Aorta (tissue), 5 donors: ENCODE measurements around the gene EPHB1. TPM values are rescaled to one million over a fixed set of nuclear protein-coding genes. Genes with fewer than 3 reads are reported as not detected.
"Not testable (repeated sequence)": the region's sequence is repeated elsewhere in the genome, so short reads cannot be mapped to it uniquely, and the experiment has no call there.

Source experiments
- ATAC-seq: fragments of 200-7000 bp; cut with Tn5 transposase; one replicate; pipeline ENCODE4 v1.9.1; 2022; ENCODE audit warnings: moderate library complexity; ENCODE audit not compliant: low FRiP score
- DNase-seq, 2 donors: peaks; one replicate each; pipeline ENCODE4 v3.0.0-alpha.2; 2020
- H3K27ac ChIP-seq, 2 donors: one replicate each; pipeline ENCODE4 v1.5.1; 2013; ENCODE audit warnings: low read length in 2 of 2, mild to moderate bottlenecking in 2 of 2, moderate library complexity in 2 of 2, control low read depth in 1 of 2, inconsistent platforms in 1 of 2, low read depth in 1 of 2
- H3K27me3 ChIP-seq, 2 donors: one replicate each; pipeline ENCODE4 v1.6.1; 2013; ENCODE audit warnings: control low read depth in 1 of 2, low read length in 1 of 2, mild to moderate bottlenecking in 1 of 2, moderate library complexity in 1 of 2; ENCODE audit not compliant: insufficient read depth in 2 of 2, control insufficient read depth in 1 of 2
- H3K36me3 ChIP-seq, 2 donors: one replicate each; pipeline ENCODE4 v1.6.1; 2013; ENCODE audit warnings: control low read depth in 1 of 2, low read length in 1 of 2, mild to moderate bottlenecking in 1 of 2; ENCODE audit not compliant: insufficient read depth in 2 of 2, control insufficient read depth in 1 of 2
- H3K4me1 ChIP-seq, 2 donors: one replicate each; pipeline ENCODE4 v1.6.1; 2013; ENCODE audit warnings: low read length in 2 of 2, control low read depth in 1 of 2, mild to moderate bottlenecking in 1 of 2, moderate library complexity in 1 of 2; ENCODE audit not compliant: insufficient read depth in 2 of 2, control insufficient read depth in 1 of 2
- H3K4me3 ChIP-seq, 2 donors: one replicate each; pipeline ENCODE4 v1.5.1; 2013; ENCODE audit warnings: low read length in 2 of 2, control low read depth in 1 of 2, mild to moderate bottlenecking in 1 of 2
- H3K9me3 ChIP-seq: one replicate; pipeline ENCODE4 v1.6.1; 2013; ENCODE audit warnings: mild to moderate bottlenecking, low read length; ENCODE audit not compliant: control insufficient read depth
- WGBS, 2 donors: extraction: QIAGEN DNeasy Blood & Tissue Kit; methylation state at CpG; one replicate each; pipeline ENCODE4 v1.1.7; 2013; 5-methylcytosine and 5-hydroxymethylcytosine counted together
- intact Hi-C, 2 donors: fragments of 100-400 bp; cut with DNase I; formaldehyde crosslinking; loops; one replicate each; pipeline versions ENCODE4 v1.14.2 to v1.15.0; 2022
- polyA plus RNA-seq, 2 donors: library from polyadenylated mRNA; stranded (reverse); fragments of 200-250 nt; gene quantifications; one replicate each; pipeline ENCODE4 v1.2.3, GENCODE V29; 2013
- total RNA-seq, 2 donors: library from RNA; stranded (reverse); fragmentation: NEBNext Ultra II Directional; extraction: Animal tissue kit (Norgen Biotek cat#: 25700); gene quantifications; one replicate each; pipeline ENCODE4 v1.2.1, GENCODE V29; 2021
- donor health status: healthy with polysubstance abuse.
- donor health status: Bipolar disorder and iron deficiency.
- donor health status: DM: no; HTN: no; CAD: no.
- donor health status: DM: no; HTN: no; CAD: no.
- donor health status: DM: yes; HTN: yes; CAD: no.

Gene EPHB1
- total and polyA plus RNA-seq, 4 donors, result 0.31 to 4.8 (median 3.6) TPM; not detected in 1

- Histone ChIP-seq H3K27ac (no peak overlapping the region), H3K4me1 (no peaks in the 10 kb centered on the region), H3K27me3 (no peaks in the 10 kb centered on the region), H3K36me3 (no peaks in the 10 kb centered on the region), H3K4me3 (no peak overlapping the region), H3K9me3 (no peaks in the 10 kb centered on the region)
- DNase-seq (no peak), ATAC-seq (no peak)
- intact Hi-C loops, result no loop called here
- WGBS, 2 donors, result 33 to 36% methylated on average over 9 of the region's 9 CpGs
Measured at GRCh38 chr3:135023996-135024658, 229.1 kb downstream of the EPHB1 start.

GRCh38 chr3:135030768-135031615 lies 235.9 kb downstream of the EPHB1 start:
- H3K27me3 ChIP-seq, H3K4me1 ChIP-seq, ATAC-seq, H3K9me3 ChIP-seq, H3K36me3 ChIP-seq, intact Hi-C loops, H3K27ac ChIP-seq, H3K4me3 ChIP-seq, DNase-seq: not testable (repeated sequence)
- WGBS, 2 donors, result 14 to 18% methylated on average over 27 of the region's 27 CpGs

- 30 to 45% methylated on average over 7 of the region's 7 CpGs for WGBS, 2 donors
- peaks cover 1% of the 10 kb centered on the region for H3K9me3 ChIP-seq
- no peak overlapping the region for H3K27ac ChIP-seq
- intact Hi-C loops, result no loop called here
- H3K4me1 ChIP-seq, result no peaks in the 10 kb centered on the region
- no peak overlapping the region for H3K4me3 ChIP-seq
- DNase-seq (no peak), ATAC-seq (no peak)
- H3K27me3 ChIP-seq, result no peaks in the 10 kb centered on the region
- H3K36me3 ChIP-seq, result no peaks in the 10 kb centered on the region
Measured at GRCh38 chr3:135033737-135034136, 238.7 kb downstream of the EPHB1 start.

- no peak overlapping the region for H3K27ac ChIP-seq
- H3K27me3 ChIP-seq, result no peaks in the 10 kb centered on the region
- peaks cover 1% of the 10 kb centered on the region for H3K9me3 ChIP-seq
- DNase-seq, result no peak
- no peak overlapping the region for H3K4me3 ChIP-seq
- no peaks in the 10 kb centered on the region for H3K36me3 ChIP-seq
- peak; percentile 29 for ATAC-seq
- WGBS, 2 donors, result 34 to 50% methylated on average over 4 of the region's 4 CpGs
- intact Hi-C loops, result no loop called here
- no peaks in the 10 kb centered on the region for H3K4me1 ChIP-seq
Measured at GRCh38 chr3:135034291-135034768, 239.3 kb downstream of the EPHB1 start.

- Histone ChIP-seq H3K9me3 (peaks cover 1% of the 10 kb centered on the region), H3K36me3 (no peaks in the 10 kb centered on the region), H3K4me3 (no peak overlapping the region), H3K27ac (no peak overlapping the region), H3K4me1 (no peaks in the 10 kb centered on the region), H3K27me3 (no peaks in the 10 kb centered on the region)
- ATAC-seq, result no peak
- 70 to 71% methylated on average over 6 of the region's 6 CpGs for WGBS, 2 donors
- intact Hi-C loops, result no loop called here
- no peak for DNase-seq
Measured at GRCh38 chr3:135034891-135035440, 239.9 kb downstream of the EPHB1 start.

GRCh38 chr3:135038186-135038585 lies 243.1 kb downstream of the EPHB1 start:
- 45 to 55% methylated on average over 5 of the region's 5 CpGs for WGBS, 2 donors
- DNase-seq (no peak), ATAC-seq (no peak)
- Histone ChIP-seq H3K27ac (no peak overlapping the region), H3K27me3 (no peaks in the 10 kb centered on the region), H3K4me1 (no peaks in the 10 kb centered on the region), H3K9me3 (peaks cover 1% of the 10 kb centered on the region), H3K4me3 (no peak overlapping the region), H3K36me3 (no peaks in the 10 kb centered on the region)
- intact Hi-C loops, result no loop called here

- H3K4me1 ChIP-seq, ATAC-seq, H3K36me3 ChIP-seq, intact Hi-C loops, H3K9me3 ChIP-seq, H3K27ac ChIP-seq, H3K4me3 ChIP-seq, H3K27me3 ChIP-seq, DNase-seq: not testable (repeated sequence)
- WGBS, 2 donors, result 95 to 96% methylated on average over 14 to 22 of the region's 22 CpGs
Measured at GRCh38 chr3:135039536-135039935, 244.5 kb downstream of the EPHB1 start.

GRCh38 chr3:135040321-135041240 lies 245.5 kb downstream of the EPHB1 start:
- DNase-seq (no peak), ATAC-seq (no peak)
- Histone ChIP-seq H3K4me1 (no peaks in the 10 kb centered on the region), H3K9me3 (peaks cover under 1% of the 10 kb centered on the region), H3K27ac (no peak overlapping the region), H3K27me3 (no peaks in the 10 kb centered on the region), H3K4me3 (no peak overlapping the region), H3K36me3 (no peaks in the 10 kb centered on the region)
- WGBS, 2 donors, result 83 to 86% methylated on average over 8 of the region's 8 CpGs
- intact Hi-C loops, result no loop called here
